NCI-H1092 (cell line): ENCODE data around the gene SLC38A1.

Experiments
- DNase-seq: peaks from one replicate; lab custom pipeline; 2025; lab: John Stamatoyannopoulos, UW

The SLC38A1 gene

DNA sequence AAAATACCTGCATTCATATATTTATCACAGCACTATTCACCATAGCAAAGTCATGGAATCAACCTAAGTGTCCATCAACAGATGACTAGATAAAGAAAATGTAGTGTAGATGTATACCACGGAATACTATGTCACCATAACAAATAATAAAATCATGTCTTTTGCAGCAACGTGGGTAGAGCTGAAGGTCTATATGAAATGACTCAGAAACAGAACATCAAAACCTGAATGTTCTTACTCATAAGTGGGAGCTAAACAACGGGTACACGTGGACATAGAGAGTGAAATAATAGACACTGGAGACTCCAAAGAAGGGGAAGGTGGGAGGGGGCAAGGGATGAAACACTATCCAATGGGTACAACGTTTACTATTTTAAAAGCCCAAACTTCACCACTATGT, 37.9 kb downstream of the SLC38A1 start:
- DNase-seq = no peak

DNA sequence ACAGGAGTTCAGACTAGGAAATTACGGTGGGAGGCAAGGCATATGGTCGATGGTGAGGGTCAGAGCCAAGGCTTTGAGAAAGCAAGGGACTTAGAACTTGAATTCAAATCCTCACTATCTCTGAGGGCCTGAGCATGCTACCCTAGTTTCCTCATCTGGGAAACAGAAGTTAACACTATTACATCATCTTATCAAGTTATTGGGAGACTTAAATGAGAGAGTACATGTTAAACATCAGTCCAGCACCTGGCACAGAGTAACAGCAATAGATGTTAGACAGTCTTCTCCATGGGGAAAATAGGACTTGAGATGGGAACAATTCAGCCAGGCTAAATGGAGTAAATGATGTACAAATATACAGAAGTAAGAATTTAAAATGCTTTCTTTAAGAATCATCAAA, 38.5 kb downstream of the SLC38A1 start:
- DNase-seq = no peak

GRCh38 chr12:46227616-46228015, 41.2 kb downstream of the SLC38A1 start:
- no peak for DNase-seq

DNA sequence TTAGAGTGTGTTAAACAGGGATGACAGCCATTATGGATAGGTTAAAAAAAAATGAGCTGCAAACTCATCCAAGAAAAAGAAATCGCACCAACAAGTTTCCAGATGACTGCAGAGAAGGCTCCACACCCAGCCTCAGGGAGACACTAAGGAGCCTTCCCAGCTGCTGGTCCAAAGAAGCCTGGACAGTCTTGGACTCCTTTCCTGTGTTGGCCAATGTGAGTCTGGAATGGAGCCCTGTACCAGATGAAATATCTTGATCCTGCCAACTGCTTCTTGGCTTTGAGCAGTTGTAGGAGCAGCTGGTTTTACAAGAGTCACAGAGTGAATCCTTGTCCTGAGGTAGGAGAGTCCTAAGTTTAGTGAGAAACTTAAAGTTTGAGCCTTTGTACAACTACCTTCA, 44.5 kb downstream of the SLC38A1 start:
- no peak for DNase-seq

GRCh38 chr12:46223047-46223446, 45.8 kb downstream of the SLC38A1 start:
- no peak for DNase-seq

DNA sequence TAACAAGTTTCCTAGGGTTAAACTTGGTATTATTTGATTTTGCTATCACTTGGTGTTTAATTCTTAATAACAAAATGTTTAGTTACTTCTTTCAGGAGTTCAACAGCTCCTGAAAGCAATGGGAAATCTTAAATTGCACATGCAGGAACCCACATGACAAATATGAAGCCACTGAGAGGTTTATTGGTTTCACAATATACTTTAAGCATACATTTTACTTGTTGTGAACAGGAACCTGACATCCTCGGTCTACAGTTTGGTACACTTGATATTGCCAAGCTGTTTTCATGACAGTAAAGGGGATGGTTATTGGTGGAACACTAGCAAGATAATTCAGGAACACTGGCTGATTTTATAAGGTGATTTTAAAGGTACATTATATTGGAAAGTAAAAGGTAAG, 46.2 kb downstream of the SLC38A1 start:
- DNase-seq = no peak

- DNase-seq = no peak
Observed at GRCh38 chr12:46221255-46222128, 47.4 kb downstream of the SLC38A1 start.

- no peak for DNase-seq
Observed at GRCh38 chr12:46219877-46220655, 48.8 kb downstream of the SLC38A1 start.

DNA sequence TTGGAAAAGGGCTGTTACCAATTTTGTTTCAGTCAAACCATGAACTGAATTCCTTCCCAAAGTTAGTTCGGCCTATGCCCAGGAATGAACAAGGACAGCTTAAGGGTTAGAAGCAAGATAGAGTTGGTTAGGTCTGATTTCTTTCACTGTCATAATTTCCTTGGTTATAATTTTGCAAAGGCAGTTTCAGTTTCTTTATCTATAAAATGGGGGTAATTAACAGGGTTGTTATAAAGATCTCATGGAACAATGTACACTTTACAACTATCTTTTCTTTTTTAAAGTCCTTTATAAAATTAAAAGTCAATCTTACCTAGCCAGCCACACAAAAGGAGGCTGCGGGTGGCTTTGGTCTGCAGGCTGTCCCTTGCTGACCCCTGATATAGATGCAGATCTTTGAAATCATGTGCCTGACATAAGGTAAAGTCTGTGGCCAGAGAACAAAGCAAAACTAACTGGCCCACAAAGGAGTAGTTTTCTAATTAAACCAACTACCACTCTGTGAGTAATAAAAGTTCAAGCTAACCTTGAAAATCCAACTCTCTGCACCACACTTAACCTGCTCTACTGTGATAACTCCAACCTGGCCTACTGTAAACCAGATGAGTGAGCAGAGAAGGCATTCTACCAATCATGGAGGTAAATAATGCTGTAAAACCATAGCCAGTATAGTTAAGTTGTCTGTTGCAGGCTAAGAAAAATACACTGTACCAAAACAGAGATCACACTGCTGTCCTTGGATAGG, 49.5 kb downstream of the SLC38A1 start:
- DNase-seq = no peak

DNA sequence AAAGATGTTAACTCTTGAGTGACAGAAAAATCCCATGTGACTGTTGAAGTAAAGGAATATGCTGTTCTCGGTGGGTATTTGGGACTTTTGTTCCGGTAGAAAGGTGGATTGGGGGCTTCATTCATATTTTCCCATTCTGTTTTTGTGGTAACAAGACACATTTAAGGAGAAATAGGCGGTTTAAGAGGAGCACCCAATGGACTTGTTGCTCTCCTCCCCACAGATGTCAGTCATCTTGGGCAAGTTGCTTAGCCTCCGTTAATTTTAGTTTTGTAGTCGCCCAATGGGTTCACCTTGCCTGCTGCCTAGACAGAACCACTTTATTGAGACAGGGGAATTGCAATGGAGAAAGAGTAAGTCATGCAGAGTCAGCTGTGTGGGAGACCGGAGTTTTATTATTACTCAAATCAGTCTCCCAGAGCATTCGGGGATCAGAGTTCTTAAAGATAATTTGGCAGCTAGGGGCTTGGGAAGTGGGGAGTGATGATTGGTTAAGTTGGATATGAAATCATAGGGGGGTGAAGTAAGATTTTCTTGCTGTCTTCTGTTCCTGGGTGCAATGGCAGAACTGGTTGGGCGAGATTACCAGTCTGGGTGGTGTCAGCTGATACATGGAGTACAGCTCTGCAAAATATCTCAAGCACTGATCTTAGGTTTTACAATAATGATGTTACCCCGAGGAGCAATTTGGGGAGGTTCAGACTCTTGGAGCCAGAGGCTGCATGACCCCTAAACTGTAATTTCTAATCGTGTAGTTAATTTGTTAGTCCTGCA, 50.3 kb downstream of the SLC38A1 start:
- no peak for DNase-seq

- DNase-seq = no peak
Observed at GRCh38 chr12:46217541-46218321, 51.1 kb downstream of the SLC38A1 start.

DNA sequence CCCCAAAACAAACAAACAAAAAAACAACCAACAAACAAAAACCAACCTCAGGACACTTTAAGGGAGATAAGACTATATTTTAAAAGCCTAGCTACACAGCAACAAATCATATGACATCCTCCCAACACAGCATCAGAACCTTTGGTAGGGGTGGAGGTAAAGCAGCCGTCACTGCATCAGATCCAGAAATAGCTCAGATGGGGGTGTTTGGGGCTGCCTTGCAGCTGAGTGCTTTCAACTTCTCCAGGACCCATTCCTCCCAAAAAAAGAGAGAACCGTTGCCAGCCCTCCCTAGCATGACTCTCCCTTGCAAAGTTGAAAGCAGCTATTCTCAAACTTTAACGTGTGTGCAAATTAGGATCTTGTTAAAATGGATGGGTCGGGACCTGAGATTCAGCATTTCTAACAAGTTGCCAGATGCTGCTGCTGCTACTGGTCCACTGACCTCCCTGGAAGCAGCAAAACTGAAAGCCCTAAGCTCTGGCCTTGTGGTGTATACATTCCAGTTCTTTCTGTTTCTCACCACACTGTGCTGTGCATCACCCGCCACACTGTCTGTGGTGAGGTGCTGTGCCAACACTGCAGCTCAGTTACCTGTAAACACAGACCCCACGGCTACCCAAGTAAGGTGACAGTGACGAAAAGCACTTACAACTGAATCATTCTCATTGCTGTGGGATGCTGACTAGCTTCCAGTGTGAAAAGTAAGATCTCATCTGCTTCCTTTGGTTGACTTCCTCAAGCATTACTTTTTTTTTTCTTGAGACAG, 54.0 kb downstream of the SLC38A1 start:
- no peak for DNase-seq

DNA sequence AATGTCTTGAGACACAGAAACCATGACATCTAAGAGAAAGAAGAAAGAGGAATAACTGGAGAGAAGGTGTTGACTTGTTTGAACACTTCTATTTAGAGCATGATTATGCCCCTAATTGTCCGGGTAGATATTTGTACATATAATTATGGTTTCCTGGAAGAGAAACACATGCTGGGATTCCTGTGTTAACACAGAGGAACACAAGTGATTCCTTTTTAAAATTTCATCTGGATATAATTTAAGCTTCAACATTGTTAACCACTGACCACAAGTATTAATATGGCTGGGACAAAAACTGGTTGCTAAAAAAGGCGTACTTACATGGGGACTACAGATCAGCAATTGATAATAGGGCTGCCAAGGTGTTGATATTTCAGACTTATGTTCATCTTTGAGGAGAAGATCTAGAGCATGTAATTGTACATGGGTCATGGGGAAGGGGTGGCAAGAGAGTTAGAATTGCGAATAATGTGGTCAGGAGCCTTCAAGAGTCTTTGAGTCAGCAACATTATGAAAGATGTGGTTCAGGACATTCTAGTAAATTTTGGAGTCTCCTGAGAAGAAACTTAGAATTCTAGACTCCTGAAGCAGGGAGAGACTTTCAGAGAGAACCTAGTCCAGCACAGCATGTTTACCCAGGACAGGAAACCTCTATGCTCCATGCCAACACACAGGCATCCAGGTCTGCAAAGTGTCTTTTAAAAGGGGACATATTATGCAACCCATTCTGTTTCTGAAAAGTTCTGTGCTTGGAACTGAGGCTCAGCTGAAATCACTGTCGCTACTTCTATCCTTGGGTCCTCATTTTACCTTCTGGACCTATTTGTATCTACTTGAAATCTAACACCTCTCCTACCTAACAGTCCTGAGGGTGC, 56.5 kb downstream of the SLC38A1 start:
- DNase-seq = no peak

GRCh38 chr12:46210873-46211439, 57.9 kb downstream of the SLC38A1 start:
- DNase-seq = no peak

GRCh38 chr12:46209914-46210872, 58.6 kb downstream of the SLC38A1 start:
- DNase-seq = peak; percentile 95

DNA sequence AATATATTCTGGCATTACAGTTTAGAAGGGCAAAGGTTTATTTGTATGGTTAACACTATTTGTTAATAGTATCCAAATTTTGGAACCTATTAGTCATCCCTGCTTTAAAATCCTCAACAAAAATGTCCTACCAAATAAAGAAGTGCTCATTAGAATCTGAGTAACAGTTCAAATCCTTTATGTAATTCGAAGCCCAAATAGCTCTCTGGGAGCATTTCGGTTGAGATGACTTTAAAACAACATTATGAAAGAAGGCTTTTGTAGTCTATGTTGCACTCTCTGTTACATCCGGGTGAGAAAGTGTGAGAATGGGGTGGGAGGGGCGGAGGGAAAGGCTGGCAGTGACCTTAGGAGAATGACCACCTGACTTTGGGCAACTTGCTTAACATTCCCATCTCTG, 59.7 kb downstream of the SLC38A1 start:
- DNase-seq = no peak

GRCh38 chr12:46208370-46208769, 60.5 kb downstream of the SLC38A1 start:
- no peak for DNase-seq

DNA sequence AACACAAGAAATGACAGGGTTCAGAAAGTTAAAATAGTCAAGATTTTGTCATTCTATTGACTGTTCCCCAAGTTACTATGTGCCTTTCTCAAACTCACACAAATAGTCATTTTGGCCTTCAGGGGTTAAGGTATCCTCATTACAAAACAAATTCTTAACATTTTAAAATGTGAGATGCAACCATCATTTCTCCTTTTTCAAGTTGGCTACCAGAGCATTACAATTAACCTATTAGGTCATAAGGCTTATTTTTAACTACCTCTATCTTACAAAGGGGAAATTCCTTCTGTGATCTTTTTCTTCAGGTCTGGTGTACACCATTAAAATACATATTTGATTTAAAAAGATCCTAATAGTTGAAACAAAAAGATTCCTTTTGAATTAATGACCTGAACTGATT, 61.2 kb downstream of the SLC38A1 start:
- DNase-seq = no peak
